Activated naive CD4-positive, alpha-beta T cell treated with anti-CD3 and anti-CD28 coated beads, Interleukin-2, amount 50 U/mL, for 16 hours (primary cell): ENCODE results near the gene CRADD.

Experiments
- DNase-seq: peaks from one replicate; pipeline ENCODE4 v3.0.0-alpha.2; 2020

Gene CRADD

DNA sequence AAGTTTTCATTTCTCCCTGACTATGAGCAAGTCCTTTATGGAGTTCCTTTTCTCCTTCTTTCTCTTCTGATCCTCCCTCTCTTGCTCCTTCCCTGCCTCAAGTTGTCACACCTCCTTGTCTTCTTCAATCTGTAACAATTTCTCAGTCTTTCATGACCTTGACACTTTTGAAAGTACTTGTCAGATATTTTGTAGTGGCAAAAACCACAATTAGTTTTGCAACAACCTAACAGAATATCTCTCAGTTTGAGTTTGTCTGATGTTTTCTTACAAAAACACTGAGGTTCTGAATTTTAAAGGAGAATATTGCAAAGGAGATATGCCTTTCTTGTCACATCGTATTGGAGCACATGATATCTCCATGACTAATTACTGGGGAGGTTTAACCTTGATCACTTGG lies 4.1 kb upstream of the CRADD start:
- no peak for DNase-seq

DNA sequence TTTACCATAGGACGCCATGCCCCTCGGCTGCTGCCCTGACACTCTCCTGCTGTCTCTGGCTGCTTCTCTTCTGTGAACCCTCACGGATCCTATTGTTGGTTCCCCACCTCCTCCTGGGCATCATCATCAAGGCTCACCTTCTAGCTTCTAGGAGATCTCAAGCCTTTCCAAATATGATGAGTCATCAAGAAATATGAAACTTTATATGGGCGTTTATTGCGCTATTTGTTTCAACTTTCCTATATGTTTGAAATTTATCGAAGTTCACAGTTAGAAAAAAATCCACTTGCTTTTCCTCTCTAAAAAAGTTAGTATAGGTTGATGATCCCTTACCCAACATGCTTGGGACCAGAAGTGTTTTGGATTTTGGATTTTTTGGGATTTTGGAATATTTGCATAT lies 2.8 kb upstream of the CRADD start:
- DNase-seq, result no peak

DNA sequence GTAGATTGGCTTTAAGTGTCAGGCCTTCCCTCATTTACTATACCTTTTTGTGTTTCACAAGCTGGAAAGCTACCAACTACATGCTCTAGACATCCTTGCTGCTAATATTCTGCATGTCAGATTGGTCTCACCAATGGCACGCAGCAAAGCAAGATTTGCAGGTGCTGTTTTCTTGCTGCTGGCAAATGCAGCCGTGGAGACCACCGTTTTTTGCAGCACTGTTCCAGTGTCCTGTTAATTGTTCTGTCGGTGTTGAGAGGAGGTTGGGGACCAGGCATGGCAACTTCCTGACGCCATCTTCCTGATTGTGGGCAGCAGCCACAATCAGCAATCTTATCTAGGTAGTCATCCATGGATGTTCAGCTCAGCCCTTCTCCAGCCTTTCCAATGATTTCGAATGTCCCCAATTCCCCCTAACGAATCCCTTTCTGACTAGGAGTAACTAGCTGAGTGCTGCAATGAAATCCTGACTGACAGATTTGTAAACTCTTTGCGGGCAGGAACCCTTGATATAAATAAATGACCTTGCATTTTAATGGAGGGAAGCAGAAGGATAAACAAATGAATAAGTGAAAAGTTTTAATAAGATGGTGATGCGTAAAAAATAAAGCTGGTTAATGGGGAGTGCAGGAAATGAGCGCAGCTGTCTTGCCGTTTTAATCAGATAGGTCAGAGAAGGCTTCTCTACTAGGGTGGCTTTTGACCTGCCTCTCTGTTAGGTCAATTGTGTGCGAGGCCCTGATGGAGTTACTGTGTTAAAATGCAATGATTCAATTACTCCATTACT lies 574 bp upstream of the CRADD start:
- no peak for DNase-seq

DNA sequence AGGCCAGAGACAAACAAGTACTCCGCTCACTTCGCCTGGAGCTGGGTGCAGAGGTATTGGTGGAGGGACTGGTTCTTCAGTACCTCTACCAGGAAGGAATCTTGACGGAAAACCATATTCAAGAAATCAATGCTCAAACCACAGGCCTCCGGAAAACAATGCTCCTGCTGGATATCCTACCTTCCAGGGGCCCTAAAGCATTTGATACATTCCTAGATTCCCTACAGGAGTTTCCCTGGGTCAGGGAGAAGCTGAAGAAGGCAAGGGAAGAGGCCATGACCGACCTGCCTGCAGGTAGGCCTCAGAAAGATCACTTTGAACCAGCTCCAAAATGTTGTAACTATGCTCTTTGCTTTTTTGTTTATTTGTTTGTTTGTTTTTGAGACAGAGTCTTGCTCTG lies 1.6 kb downstream of the CRADD start:
- DNase-seq, result no peak

- DNase-seq, result no peak
Observed at GRCh38 chr12:93679308-93679925, 2.2 kb downstream of the CRADD start.

DNA sequence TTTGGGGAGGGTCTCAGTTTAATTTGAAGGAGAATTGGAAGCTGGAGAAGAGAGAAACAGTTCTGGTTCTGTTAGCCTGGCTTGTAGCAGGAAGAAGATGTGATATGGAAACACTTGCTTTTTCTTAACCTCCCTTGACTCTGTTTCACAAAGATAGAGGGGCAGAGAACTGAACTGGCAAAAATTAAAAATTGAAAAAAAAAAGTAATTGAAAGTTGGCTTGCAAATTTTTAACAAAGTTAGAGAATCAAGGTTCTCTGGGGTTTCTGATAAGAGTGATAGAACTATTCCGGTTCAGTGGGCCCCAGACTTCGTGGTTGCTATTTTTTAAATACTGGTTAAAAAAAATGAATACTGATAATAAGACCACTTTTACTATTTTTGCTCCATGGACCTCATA lies 2.8 kb downstream of the CRADD start:
- no peak for DNase-seq

DNA sequence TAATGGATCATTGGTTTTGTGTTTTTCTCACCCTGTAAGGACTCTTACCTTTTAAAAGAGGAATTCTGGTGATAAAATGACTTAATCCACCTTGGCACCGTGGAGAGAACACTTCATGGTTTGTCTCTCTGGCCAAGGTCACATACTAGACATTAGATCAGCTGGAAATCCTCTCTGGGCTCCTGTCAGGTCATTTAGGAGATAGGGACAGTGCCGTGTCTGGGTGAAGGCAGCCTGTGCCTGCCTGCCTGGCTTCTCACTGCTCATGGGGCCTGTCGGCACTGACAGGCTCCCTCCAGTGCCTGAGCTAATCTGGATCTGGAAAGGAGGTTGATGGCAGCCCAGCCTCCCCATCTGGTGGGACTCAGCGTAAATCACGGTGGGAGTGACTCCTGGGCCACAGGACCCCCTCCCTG lies 5.7 kb downstream of the CRADD start:
- DNase-seq, result no peak

DNA sequence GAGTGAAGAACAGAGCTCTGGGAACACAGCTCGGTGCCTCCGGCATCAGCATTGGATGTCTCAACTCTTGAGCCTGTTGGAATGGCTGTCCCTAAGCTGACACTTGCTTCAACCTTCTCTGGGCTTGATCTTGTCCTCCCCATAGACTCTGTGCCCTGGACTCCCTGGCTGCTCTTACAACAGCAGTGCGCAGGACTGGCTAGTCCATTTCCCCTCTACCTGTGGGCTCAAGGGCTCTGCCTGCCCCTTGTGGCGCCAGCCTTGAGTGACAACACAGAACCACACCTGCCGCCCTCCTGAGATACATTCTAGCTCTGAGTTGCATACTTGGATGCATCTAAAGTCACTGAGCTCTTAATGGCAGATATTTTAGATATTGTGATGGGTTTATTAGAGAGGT lies 6.2 kb downstream of the CRADD start:
- DNase-seq, result no peak

- no peak for DNase-seq
Observed at GRCh38 chr12:93684716-93685115, 7.5 kb downstream of the CRADD start.

DNA sequence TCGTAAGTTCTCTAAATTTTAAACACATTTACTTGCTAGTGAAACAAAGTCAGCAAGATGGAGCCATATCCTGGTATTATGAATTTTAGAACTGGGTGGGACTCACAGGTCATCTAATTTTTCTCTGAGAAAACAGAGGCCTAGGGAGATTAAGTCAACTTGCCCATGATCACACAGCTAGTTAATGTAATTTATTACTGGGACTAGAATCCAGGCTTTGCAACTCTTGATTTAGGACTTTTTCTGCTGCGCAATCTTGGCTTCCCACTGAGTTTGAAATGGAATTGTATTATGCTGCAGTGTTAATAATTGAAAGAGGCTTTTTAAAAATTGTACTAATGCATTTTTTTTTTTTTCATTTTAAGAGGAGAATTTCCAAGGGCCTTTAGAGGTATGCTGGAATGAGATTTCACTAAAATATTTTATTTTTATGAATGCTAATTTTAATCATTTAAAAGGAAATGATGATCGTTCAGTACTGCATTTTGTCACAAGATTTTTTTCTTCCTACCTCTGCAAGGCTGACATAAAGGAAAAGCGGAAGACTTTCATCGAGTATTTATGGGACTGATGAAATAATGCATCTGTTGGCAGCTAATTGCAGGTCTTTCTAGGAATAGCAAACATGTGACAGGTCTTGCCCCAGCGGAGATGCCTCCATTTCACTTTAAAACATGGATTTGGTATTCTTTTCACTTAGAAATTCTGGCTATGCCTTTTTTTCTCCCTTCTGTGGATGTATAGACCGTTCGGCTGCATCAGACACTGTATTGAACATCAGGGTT lies 9.6 kb downstream of the CRADD start:
- DNase-seq, result no peak

DNA sequence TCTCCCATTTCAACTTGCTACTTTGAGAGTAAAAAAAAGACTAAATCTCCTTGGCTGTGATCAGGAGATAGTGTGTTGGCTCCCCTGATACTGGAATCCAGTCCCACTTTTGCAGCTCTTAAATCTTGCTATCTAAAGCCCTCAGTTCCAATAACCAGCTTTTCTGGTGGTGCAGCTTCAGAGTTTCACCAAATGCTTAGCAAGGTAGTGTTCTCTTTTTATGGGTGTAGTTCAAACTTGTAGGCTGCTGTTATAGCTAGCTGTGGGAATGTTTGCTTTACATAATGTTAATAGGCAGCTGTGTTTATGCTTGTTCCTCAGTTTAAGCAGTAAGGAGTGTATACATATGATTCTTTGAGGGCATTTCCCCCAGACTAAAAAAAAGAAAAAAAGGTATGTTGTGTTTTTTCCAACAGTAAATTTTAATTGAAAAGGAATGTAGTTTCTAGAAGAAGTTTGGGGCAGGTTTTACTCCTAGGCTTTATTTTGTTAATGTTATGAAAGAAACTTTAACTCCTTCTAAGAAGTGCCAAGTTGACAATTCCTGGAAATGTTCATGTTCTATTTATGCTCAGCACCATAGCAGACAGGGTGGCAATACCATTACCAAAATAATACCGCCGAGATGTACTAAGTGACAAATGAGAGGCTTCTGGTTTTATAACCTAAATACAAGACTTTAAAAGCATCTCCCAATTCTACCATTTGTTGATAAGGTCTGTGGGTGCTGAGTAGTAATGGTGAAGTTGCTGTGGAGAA lies 12.1 kb downstream of the CRADD start:
- DNase-seq, result no peak

DNA sequence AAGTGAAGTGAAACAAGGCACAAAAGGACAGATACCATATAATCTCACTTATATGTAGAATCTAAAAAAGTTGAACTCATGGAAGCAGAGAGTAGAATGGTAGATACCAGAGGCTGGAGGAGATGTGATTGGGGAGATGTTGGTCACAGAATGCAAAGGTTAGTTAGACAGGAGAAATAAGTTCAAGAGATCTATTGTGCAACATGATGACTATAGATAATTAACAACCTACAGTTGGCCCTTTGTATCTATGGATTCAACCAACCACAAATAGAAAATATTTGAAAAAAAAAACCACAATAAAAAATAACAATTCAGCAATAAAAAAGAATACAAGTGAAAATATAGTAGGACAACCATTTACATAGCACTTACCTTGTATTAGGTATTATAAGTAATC lies 19.3 kb downstream of the CRADD start:
- no peak for DNase-seq

DNA sequence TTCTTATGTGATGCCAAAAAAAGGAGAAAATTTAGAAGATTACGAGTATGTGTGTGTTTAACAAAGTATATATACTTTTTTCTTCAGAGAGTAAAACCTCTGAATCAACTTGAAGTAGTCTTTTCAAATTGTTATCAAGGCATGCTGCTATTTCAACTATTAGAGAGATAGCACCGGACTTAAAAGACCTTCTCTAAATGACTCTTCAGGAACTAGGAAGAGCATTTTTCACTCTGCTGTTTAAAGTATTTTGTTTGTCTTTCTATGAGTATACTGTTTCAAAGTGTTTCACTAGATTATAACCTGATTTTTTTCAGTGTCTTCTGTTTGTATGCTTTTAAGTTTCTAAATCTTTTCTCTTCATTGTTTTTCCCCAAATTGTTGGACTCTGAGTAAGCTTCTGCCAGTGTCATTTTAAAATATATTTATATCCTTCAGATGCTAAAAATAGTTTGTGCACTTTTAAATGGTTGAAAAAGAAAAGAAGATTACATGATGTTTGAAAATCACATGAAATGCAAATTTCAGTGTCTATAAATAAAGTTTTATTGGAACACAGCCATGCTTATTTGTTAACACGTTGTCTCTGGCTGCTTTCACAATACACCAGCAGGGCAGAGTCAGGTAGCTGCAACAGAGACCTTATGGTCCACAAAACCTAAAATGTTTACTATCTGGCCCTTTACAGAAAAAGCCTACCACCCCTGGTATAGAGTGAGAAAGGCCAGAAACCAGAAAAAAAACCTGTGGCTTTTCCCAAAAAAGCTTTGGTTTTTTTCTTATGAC lies 21.3 kb downstream of the CRADD start:
- no peak for DNase-seq

GRCh38 chr12:93699271-93700145 lies 22.3 kb downstream of the CRADD start:
- DNase-seq, result no peak

DNA sequence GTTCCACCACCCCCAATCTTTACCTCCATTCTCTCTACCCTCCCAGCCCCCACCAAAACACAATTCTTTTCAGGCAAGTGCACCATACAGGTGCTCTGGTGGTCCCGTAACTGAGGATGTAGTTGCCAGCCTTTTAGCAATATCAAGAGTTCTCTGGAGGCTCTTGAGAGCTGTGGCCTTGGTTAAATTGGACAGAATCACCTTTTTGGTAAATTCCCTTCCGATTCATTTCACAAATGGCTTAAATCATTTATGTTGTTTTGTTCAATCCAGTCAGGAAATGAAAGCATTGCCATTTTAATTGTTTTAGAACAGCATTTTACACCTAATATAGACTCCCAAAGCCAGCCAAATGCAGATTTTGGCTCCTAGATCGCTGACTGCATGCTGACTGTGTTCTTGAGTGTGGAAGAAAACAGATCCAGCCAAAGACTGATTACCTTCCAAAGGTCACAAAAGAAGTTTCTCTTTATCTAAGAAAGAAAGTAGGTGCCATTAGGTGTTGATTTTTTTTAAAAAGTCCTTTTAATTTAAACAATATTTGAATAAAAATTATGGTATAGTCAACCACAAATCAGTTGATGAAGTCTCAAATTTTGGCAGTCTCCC lies 25.6 kb downstream of the CRADD start:
- DNase-seq, result no peak

- DNase-seq, result no peak
Observed at GRCh38 chr12:93704122-93704521, 26.9 kb downstream of the CRADD start.

- DNase-seq, result no peak
Observed at GRCh38 chr12:93704625-93705024, 27.4 kb downstream of the CRADD start.

GRCh38 chr12:93705237-93705636 lies 28.1 kb downstream of the CRADD start:
- no peak for DNase-seq

- DNase-seq, result no peak
Observed at GRCh38 chr12:93706387-93706786, 29.2 kb downstream of the CRADD start.

- DNase-seq, result no peak
Observed at GRCh38 chr12:93706824-93707223, 29.6 kb downstream of the CRADD start.

DNA sequence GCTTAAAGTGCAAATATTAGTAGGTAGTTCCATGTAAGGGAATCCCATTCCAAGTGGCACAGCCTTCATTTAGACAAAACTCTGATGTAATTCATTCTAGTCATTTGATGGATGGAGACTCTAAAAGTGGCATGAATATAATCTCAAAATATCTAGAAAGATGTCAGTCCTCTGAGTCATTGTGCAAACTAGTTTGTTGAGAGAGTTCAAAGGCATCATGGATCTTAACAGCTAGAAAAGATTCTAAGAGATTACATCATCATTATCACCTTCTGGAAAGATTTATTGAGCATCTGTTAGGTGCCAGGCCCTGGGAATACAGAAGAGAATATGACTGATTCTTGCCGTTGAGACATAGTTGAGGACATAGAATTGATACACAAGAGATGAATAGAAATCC lies 30.7 kb downstream of the CRADD start:
- no peak for DNase-seq
